Thyroid gland (tissue), 4 donors: ENCODE measurements around the gene PCP2.

Source experiments
- CTCF ChIP-seq, 6 experiments: fragments of 200-600 bp in 3 of 6; fragments of 450-650 bp in 3 of 6; sonication (generic) in 3 of 6; IDR thresholded peaks; one replicate each; pipeline ENCODE4 v1.5.1; 2016 to 2019; ENCODE audit warnings: antibody characterized with exemption in 6 of 6, mild to moderate bottlenecking in 2 of 6, inconsistent platforms in 1 of 6, moderate library complexity in 1 of 6
- POLR2A ChIP-seq, 2 donors: fragments of 450-650 bp; IDR thresholded peaks; one replicate each; pipeline ENCODE4 v1.6.1; 2017; ENCODE audit warnings: antibody characterized with exemption in 2 of 2, mild to moderate bottlenecking in 2 of 2, moderate library complexity in 1 of 2

- no peak for TF ChIP-seq CTCF (IDR thresholded peaks at IDR 0.05)
- TF ChIP-seq POLR2A (IDR thresholded peaks at IDR 0.05): no peak
Observed at GRCh38 chr19:7672522-7672921, 39.0 kb upstream of the PCP2 start.
